GM12872 (cell line): Measurements from ENCODE around the gene SLC8B1.

Experiments used
- CTCF ChIP-seq: IDR thresholded peaks from 3 replicates; pipeline ENCODE4 v1.5.1; 2011; ENCODE audit warnings: low read depth, mild to moderate bottlenecking, low read length, moderate library complexity; ENCODE audit not compliant: insufficient read depth

Gene SLC8B1

GRCh38 chr12:113266106-113266895 is 68.6 kb downstream of the SLC8B1 start:
- TF ChIP-seq CTCF: no peak

- no peak for TF ChIP-seq CTCF
Measured at GRCh38 chr12:113263431-113263963, 71.4 kb downstream of the SLC8B1 start.

DNA sequence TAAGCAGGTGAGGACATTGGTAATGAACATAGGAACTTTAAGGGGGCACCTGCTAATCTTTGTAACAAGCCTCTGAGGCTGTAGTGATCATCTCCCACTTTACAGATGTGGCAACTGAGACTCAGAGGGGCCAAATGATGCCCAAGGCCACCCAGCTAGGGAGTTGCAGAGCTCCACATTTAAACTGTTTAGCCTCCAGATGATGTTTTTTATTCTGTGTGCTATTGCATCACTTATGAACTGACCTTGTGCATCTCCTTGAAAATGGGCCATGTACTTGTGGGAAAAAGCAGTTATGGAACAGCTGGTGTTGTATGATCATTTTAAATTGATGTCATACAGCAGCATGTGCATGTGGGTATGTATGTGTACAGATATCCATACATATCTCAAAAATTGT is 72.2 kb downstream of the SLC8B1 start:
- TF ChIP-seq CTCF: no peak

GRCh38 chr12:113261847-113262470 is 73.0 kb downstream of the SLC8B1 start:
- TF ChIP-seq CTCF: no peak

- TF ChIP-seq CTCF: no peak
Measured at GRCh38 chr12:113260636-113261300, 74.1 kb downstream of the SLC8B1 start.

- no peak for TF ChIP-seq CTCF
Measured at GRCh38 chr12:113260127-113260526, 74.8 kb downstream of the SLC8B1 start.

DNA sequence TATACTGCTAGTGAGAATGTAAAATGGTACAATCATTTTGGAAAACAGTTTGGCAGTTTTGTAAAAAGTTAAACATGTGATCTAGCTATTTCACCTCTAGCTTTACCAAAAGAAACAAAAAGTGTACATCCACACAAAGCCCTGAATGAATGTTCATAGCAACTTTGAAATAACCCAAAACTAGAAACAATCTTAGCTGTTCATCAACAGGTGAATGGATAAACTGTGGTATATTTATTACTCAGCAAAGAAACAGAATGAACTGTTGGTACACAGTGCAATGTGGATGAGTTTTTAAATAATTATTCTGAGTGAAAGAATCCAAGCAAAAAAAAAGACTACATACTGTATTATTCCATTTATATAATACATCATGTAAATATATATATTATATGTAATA is 77.3 kb downstream of the SLC8B1 start:
- TF ChIP-seq CTCF: no peak
